ENCODE data around the gene MRPS18A. TPM values are rescaled to one million over a fixed set of nuclear protein-coding genes. Genes with fewer than 3 reads are reported as not detected.
"Not testable (repeated sequence)": the region's sequence is repeated elsewhere in the genome, so short reads cannot be mapped to it uniquely, and the experiment has no call there.

The MRPS18A gene
- total and polyA plus RNA-seq, 5 experiments from 2014 or later = 28.9 to 63.1 (median 53.1) TPM

DNA sequence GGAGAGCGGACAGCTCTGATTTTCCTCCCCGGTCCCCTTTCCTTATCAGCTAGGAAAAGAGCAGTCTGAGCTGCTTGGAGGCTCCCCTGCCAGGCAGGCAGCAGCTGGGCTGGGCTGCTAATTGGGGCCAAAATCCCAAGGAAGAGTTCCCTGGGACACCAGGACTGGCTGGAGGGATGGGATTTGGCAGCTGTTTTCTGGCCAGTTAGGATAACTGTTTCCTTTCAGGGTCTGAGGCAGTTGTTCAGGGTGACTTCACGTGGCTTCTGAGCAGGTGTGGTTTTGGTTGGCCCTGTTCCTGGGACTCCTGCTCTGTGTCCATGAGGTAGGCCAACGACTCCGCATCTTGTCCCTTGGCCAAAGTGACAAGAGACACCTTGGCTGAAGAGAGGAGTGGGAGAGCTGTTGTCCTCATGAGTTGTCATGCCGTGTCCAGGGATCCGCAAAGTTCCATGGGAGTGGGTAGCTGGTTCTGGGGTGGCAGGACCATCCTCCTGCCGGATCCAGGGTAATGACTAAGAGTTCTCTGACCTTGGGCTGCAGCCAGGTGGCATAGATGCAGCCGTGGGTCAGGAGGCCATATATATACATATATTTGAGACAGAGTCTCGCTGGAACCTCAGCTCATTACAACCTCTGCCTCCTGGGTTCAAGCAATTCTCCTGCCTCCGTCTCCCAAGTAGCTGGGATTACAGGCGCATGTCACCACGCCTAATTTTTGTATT, 21.2 kb downstream of the MRPS18A start:
- Mint-ChIP-seq H3K36me3 (peaks cover 0 to 12% (median 0%) of the 10 kb centered on the region in 3 donors), H3K9me3 (no peaks in the 10 kb centered on the region)
- POLR2A ChIA-PET = interaction anchor here (1.3 kb wide), 1 partner anchor 21 kb away, joined by 6 read pairs; the partner anchor contains the start of gene RSPH9

DNA sequence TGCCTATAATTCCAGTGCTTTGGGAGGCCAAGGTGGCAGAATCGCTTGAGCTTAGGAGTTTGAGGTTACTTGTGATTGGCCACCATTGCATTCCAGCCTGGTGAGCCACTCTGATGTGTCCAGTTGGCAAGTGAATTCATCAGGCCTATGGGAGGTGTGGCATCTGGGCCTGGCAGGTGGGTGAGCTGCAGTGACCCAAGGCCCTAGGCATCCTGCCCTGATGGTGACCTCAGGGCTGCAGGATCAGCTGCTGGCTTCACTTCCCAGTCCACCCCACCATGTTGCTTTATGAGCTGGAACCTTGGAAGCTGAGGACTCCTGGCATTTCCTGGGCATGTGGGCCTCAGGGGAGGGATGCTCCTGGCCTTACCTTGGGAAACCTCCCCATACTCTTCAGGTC, 22.2 kb downstream of the MRPS18A start:
- ATAC-seq (no peak), DNase-seq (no peak)
- POLR2A ChIA-PET = interaction anchor here (0.5 kb wide), 1 partner anchor 1913 kb away, joined by 4 read pairs; no protein-coding TSS in a partner anchor
- Mint-ChIP-seq H3K4me3 (no peak overlapping the region), H3K9me3 (peaks cover 0 to 2% (median 0%) of the 10 kb centered on the region in 9 donors), H3K4me1 (peaks cover 3 to 22% (median 15%) of the 10 kb centered on the region in 4 donors), H3K27me3 (peaks cover 0 to 5% (median 0%) of the 10 kb centered on the region in 5 donors), H3K27ac (no peak overlapping the region), H3K36me3 (peaks cover 0 to 5% (median 3%) of the 10 kb centered on the region in 3 donors)

More for the DNA sequence above, 21.2 kb downstream of the MRPS18A start:
- no peak for ATAC-seq
- H3K4me3 Mint-ChIP-seq = no peak overlapping the region
- peaks cover 3 to 22% (median 15%) of the 10 kb centered on the region in 4 donors for H3K4me1 Mint-ChIP-seq
- no peak for DNase-seq
- peak overlapping the region in 1 of 10 donors; percentile 58 for H3K27ac Mint-ChIP-seq
- H3K27me3 Mint-ChIP-seq = no peaks in the 10 kb centered on the region

DNA sequence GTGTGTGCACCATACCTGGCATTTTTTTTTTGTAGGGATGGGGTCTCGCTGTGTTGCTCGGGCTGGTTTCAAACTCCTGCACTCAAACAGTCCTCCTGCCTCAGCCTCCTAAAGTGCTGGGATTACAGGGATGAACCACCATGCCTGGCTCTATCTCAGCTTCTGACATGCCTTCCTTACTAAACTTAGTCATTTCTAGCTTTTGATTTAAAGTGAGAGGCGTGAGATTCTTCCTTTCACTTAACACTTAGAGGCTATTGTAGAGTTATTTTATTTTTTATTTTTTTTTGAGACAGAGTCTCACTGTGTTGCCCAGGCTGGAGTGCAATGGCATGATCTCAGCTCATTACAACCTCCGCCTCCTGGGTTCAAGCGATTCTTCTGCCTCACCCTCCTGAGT, 24.6 kb downstream of the MRPS18A start:
- ATAC-seq, POLR2A ChIA-PET, H3K27ac Mint-ChIP-seq, H3K27me3 Mint-ChIP-seq, DNase-seq, H3K36me3 Mint-ChIP-seq, H3K9me3 Mint-ChIP-seq, H3K4me3 Mint-ChIP-seq: not testable (repeated sequence)
- H3K4me1 Mint-ChIP-seq = peaks cover 3 to 13% (median 11%) of the 10 kb centered on the region in 4 donors

DNA sequence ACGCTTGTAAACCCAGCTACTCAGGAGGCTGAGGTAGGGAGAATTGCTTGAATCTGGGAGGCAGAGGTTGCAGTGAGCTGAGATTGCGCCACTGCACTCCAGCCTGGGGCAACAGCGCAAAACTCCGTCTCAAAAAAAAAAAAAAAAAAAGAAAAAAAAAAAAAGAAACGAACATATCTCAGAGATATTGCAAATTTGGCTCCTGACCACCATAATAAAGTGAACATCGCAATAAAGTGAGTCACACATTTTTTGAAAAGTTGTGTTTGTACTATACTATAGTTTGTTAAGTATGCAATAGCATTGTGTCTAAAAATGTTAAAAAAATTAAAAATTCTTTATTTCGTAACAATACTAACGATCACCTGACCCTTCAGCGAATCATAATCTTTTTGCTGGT, 29.4 kb downstream of the MRPS18A start:
- Mint-ChIP-seq H3K27ac (no peak overlapping the region), H3K36me3 (peaks cover 0 to 5% (median 0%) of the 10 kb centered on the region in 3 donors), H3K27me3 (peaks cover 0 to 5% (median 0%) of the 10 kb centered on the region in 5 donors), H3K4me3 (no peak overlapping the region), H3K9me3 (peaks cover 0 to 2% (median 0%) of the 10 kb centered on the region in 9 donors), H3K4me1 (no peaks in the 10 kb centered on the region)
- ATAC-seq = no peak
- POLR2A ChIA-PET = no interaction called here
- no peak for DNase-seq

DNA sequence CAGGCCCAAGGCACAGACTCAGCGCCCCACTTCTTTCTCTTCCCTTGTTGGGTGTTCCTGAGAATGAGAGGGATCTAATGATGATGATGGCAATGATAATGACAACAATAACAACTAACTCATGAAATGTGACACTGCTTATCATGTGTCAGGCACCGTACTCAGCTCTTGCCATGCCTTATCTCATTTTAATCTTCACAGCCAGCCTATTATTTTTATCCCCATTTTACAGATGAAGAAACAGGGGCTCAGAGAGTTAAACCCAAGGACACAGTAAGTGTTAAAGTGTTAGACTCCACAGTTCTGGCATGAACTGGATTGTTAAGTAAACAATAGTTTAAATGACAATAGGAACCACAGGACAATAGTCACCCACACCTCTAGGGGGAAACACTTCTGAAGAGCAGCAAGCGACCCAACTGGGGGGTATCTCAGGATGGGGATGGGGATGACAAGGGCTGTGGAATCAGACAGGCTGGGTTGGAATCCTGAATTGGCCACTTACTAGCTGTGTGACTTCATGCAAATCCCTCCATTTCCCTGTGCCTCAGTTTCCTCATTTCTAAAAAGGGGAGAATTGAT, 30.3 kb downstream of the MRPS18A start:
- Mint-ChIP-seq H3K9me3 (peaks cover 0 to 2% (median 0%) of the 10 kb centered on the region in 9 donors), H3K4me3 (no peak overlapping the region), H3K27ac (no peak overlapping the region), H3K4me1 (no peaks in the 10 kb centered on the region), H3K27me3 (peaks cover 0 to 5% (median 0%) of the 10 kb centered on the region in 5 donors), H3K36me3 (peaks cover 0 to 5% (median 0%) of the 10 kb centered on the region in 3 donors)
- DNase-seq (no peak), ATAC-seq (no peak)
- POLR2A ChIA-PET = interaction anchor here (0.6 kb wide), 1 partner anchor 9 kb away, joined by 3 read pairs; no protein-coding TSS in a partner anchor

DNA sequence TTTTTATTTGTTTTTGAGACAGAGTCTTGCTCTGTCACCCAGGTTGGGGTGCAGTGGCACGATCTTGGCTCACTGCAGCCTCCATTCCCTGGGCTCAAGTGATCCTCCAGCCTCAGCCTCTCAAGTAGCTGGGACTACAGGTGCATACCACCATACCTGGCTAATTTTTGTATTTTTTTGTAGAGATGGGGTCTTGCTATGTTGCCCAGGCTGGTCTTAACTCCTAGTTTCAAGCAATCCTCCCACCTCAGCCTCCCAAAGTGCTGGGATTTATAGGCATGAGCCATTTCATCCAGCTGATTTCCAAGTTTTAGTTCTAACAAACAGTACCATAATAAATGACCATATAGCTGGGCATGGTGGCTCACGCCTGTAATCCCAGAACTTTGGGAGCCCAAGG, 34.8 kb downstream of the MRPS18A start:
- not testable (repeated sequence) for H3K36me3 Mint-ChIP-seq

DNA sequence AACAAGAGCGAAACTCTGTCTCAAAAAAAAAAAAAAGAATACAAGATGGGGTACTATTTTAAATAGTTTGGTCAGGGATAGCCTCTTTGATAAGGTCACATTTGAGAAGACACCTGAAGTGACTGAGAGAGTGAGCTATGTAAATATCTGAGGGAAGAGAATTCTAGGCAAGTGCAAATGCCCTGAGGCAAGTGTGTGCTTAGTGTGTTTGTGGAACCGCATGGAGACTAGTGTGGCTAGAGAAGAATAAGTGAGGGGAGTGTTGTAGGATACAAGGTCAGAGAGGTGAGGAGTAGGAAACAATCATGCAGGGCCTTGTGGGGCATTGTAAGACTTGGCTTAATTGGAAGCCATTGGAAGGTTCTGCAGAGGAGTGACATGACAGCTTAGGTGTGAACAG, 39.3 kb downstream of the MRPS18A start:
- no peaks in the 10 kb centered on the region for H3K27me3 Mint-ChIP-seq
- H3K27ac Mint-ChIP-seq = no peak overlapping the region
- POLR2A ChIA-PET = interaction anchor here (0.7 kb wide), 1 partner anchor 9 kb away, joined by 3 read pairs; no protein-coding TSS in a partner anchor
- DNase-seq = no peak
- peaks cover 8 to 16% (median 12%) of the 10 kb centered on the region in 4 donors for H3K4me1 Mint-ChIP-seq
- no peaks in the 10 kb centered on the region for H3K9me3 Mint-ChIP-seq
- H3K4me3 Mint-ChIP-seq = no peak overlapping the region
- no peaks in the 10 kb centered on the region for H3K36me3 Mint-ChIP-seq
- no peak for ATAC-seq

More for the DNA sequence above, 34.8 kb downstream of the MRPS18A start:
- POLR2A ChIA-PET, DNase-seq, H3K27me3 Mint-ChIP-seq, ATAC-seq, H3K4me3 Mint-ChIP-seq, H3K9me3 Mint-ChIP-seq, H3K4me1 Mint-ChIP-seq: not testable (repeated sequence)
- H3K27ac Mint-ChIP-seq = peak overlapping the region in 1 of 10 donors; percentile 53

DNA sequence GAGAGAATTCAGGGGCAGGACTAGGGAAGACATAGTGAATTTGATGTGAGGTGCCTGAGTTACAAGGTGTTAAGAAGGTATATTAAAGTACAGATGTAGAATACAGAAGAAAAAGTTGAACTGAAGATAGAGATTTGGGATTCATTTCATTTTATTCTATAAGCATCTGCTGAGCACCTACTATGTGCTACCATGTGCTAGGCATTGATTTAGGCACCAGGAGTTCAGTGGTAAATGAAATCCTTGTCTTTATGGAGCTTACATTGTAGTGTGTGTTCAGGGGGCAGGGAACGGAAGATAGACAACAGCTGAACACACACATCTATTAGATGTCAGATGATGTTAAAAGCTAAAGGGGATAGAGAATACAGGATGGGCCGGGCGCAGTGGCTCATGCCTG, 40.0 kb downstream of the MRPS18A start:
- DNase-seq (no peak), ATAC-seq (no peak)
- H3K27ac Mint-ChIP-seq = no peak overlapping the region
- H3K4me3 Mint-ChIP-seq = no peak overlapping the region
- POLR2A ChIA-PET = interaction anchor here (0.7 to 1.4 kb wide), 2 partner anchors 9 to 18 kb away, joined by 3 read pairs; partner anchors contain the start of gene GTPBP2
- no peaks in the 10 kb centered on the region for H3K27me3 Mint-ChIP-seq
- peaks cover 10 to 20% (median 13%) of the 10 kb centered on the region in 4 donors for H3K4me1 Mint-ChIP-seq
- H3K36me3 Mint-ChIP-seq = peaks cover 0 to 6% (median 0%) of the 10 kb centered on the region in 3 donors
- no peaks in the 10 kb centered on the region for H3K9me3 Mint-ChIP-seq

DNA sequence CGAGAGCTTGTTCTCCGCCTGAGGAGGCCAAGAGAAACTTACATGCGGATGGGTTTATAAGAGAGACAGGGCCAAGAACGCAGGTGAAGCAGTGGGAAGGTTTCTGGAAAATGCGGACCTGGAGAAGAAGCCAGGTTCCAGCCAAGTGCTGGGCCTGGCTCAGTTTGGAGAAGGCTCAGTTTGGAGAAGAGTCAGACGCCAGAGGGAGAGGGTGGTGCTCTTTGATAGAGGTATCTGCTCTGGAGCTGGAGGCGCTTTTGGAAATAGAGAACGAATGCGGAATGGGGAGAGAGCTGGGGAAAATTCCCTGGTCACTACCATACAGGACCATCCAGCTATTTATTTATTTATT, 42.0 kb downstream of the MRPS18A start:
- no peak for ATAC-seq
- Mint-ChIP-seq H3K27me3 (no peaks in the 10 kb centered on the region), H3K36me3 (peaks cover 0 to 26% (median under 1%) of the 10 kb centered on the region in 3 donors), H3K4me1 (peaks cover 12 to 30% (median 17%) of the 10 kb centered on the region in 4 donors), H3K27ac (peak overlapping the region in 8 of 10 donors; percentile 9 to 81 (median 54)), H3K4me3 (peak overlapping the region; percentile 76 to 90 (median 82)), H3K9me3 (no peaks in the 10 kb centered on the region)
- POLR2A ChIA-PET = interaction anchor here (0.9 to 2.3 kb wide), 4 partner anchors 9 to 22 kb away, joined by 3 to 8 read pairs (median 7); partner anchors contain the start of genes GTPBP2 and MAD2L1BP
- no peak for DNase-seq

DNA sequence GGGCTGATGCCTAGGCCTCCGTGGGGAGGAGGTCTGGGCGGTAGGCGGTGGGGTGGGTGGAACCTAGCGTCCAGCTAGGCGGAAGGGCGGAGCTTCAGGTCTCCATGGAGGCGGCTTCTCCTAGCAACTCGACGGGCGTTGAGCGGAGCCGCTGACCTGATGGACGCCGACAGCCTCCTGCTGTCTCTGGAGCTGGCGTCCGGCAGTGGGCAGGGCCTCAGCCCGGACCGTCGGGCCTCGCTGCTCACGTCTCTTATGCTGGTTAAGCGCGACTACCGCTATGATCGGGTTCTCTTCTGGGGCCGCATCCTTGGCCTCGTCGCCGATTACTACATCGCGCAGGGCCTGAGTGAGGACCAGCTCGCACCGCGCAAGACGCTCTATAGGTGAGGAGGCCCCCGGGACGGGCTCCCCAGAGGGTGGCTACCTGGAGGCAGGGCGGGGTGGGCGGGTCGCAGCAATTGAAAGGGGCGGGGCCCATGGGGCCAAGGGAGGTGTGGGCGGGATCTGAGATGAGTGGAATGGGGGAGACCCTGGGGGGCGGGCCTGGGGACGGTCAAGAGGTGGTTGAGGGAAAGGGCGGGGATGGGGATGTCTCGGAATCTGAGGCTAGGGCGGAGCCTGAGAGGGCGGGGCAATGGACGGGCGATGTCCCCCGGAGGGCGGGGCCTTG, 42.5 kb downstream of the MRPS18A start, which contains the start of gene RSPH9:
RSPH9 (plus strand) TSS at position 97 of the 673 bp plus-strand sequence; CDS start at position 160, 63 bp downstream.
- DNase-seq = peak; percentile 21 to 83 (median 48)
- Mint-ChIP-seq H3K27ac (peak within 1 kb of the TSS; percentile 9 to 81 (median 65)), H3K36me3 (peaks cover 0 to 32% (median 5%) of the 10 kb centered on the region in 3 donors), H3K27me3 (no peaks in the 10 kb centered on the region), H3K9me3 (no peaks in the 10 kb centered on the region), H3K4me1 (peaks cover 15 to 35% (median 22%) of the 10 kb centered on the region in 4 donors), H3K4me3 (peak within 1 kb of the TSS; percentile 76 to 90 (median 82))
- peak; percentile 84 to 89 for ATAC-seq
- POLR2A ChIA-PET = interaction anchor here (0.6 to 2.3 kb wide), 6 partner anchors 8 to 677 kb away, joined by 3 to 8 read pairs (median 4); partner anchors contain the start of genes GTPBP2 and MAD2L1BP

DNA sequence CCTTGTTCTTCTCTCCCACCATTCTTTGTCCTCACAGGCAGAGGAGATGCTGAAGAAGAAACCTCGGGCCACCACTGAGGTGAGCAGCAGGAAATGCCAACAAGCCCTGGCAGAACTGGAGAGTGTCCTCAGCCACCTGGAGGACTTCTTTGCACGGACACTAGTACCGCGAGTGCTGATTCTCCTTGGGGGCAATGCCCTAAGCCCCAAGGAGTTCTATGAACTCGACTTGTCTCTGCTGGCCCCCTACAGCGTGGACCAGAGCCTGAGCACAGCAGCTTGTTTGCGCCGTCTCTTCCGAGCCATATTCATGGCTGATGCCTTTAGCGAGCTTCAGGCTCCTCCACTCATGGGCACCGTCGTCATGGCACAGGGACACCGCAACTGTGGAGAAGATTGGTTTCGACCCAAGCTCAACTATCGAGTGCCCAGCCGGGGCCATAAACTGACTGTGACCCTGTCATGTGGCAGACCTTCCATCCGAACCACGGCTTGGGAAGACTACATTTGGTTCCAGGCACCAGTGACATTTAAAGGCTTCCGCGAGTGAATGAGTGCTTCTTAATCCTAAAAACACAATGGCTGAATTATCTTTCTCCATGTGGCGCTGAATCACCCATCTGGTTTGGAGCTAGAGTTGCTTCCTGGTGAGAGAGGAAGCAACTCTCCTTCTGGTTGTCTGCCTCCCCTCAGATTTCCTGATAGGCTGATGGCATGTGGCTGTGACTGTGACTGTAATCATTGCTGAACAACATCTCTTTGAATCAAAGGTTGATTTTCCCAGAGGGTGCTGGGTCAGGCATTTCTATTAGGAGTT, 47.4 kb downstream of the MRPS18A start:
- H3K4me3 Mint-ChIP-seq = peak overlapping the region in 5 of 10 donors; percentile 37 to 99 (median 62)
- DNase-seq (no peak), ATAC-seq (no peak)
- peaks cover 0 to 61% (median 12%) of the 10 kb centered on the region in 3 donors for H3K36me3 Mint-ChIP-seq
- peak overlapping the region in 6 of 10 donors; percentile 22 to 81 (median 54) for H3K27ac Mint-ChIP-seq
- POLR2A ChIA-PET = interaction anchor here (0.6 to 1.7 kb wide), 2 partner anchors 11 to 1222 kb away, joined by 4 to 5 read pairs; partner anchors contain the start of gene GTPBP2
- peaks cover 0 to 2% (median 0%) of the 10 kb centered on the region in 5 donors for H3K27me3 Mint-ChIP-seq
- no peaks in the 10 kb centered on the region for H3K9me3 Mint-ChIP-seq
- peaks cover 27 to 66% (median 60%) of the 10 kb centered on the region in 4 donors for H3K4me1 Mint-ChIP-seq
